GM21529 (cell line): ENCODE measurements around the gene EVA1A.

Experiments used
- ATAC-seq: cut with Tn5 transposase; IDR thresholded peaks from one replicate; pipeline ENCODE4 v1.9.1; 2021; ENCODE audit not compliant: unreplicated experiment

Gene EVA1A

GRCh38 chr2:75560768-75561565, at the start of gene EVA1A:
Gene EVA1A, minus strand, starts transcription at chr2:75560939. Its CDS starts 42,799 bp downstream, at chr2:75518140.
- no peak for ATAC-seq

GRCh38 chr2:75609937-75610508, 49.3 kb upstream of the EVA1A start:
- ATAC-seq, result no peak

- no peak for ATAC-seq
These were observed 48.6 kb upstream of the EVA1A start for GRCh38 chr2:75609334-75609689.

GRCh38 chr2:75608684-75609333, 48.1 kb upstream of the EVA1A start:
- peak; percentile 76 for ATAC-seq

- peak; percentile 34 for ATAC-seq
These were observed 47.4 kb upstream of the EVA1A start for GRCh38 chr2:75607988-75608683.

- no peak for ATAC-seq
These were observed 46.7 kb upstream of the EVA1A start for GRCh38 chr2:75607400-75607798.

- no peak for ATAC-seq
These were observed 46.1 kb upstream of the EVA1A start for GRCh38 chr2:75606761-75607399.

- ATAC-seq, result no peak
These were observed 45.2 kb upstream of the EVA1A start for GRCh38 chr2:75605770-75606529.

- ATAC-seq, result no peak
These were observed 43.7 kb upstream of the EVA1A start for GRCh38 chr2:75604484-75604883.

GRCh38 chr2:75603477-75603876, 42.7 kb upstream of the EVA1A start:
- no peak for ATAC-seq

GRCh38 chr2:75602724-75603342, 42.1 kb upstream of the EVA1A start:
- ATAC-seq, result no peak

- no peak for ATAC-seq
These were observed 39.8 kb upstream of the EVA1A start for GRCh38 chr2:75600461-75601011.

- no peak for ATAC-seq
These were observed 37.9 kb upstream of the EVA1A start for GRCh38 chr2:75598589-75599155.

- no peak for ATAC-seq
These were observed 37.2 kb upstream of the EVA1A start for GRCh38 chr2:75597949-75598348.

GRCh38 chr2:75596784-75597183, 36.0 kb upstream of the EVA1A start:
- ATAC-seq, result no peak

- ATAC-seq, result no peak
These were observed 35.0 kb upstream of the EVA1A start for GRCh38 chr2:75595541-75596395.

GRCh38 chr2:75594596-75594995, 33.9 kb upstream of the EVA1A start:
- no peak for ATAC-seq

- no peak for ATAC-seq
These were observed 32.1 kb upstream of the EVA1A start for GRCh38 chr2:75592888-75593287.
